Loucy (cell line): ENCODE measurements around the gene RSF1.

Experiments used
- H2AFZ ChIP-seq: fragments of 200-600 bp; sonication (generic); 2 replicates; pipeline ENCODE4 v1.6.0; 2016; ENCODE audit warnings: antibody characterized with exemption, mild to moderate bottlenecking, low read length, moderate library complexity
- H3F3A ChIP-seq: fragments of 200-600 bp; 2 replicates; pipeline ENCODE4 v1.6.0; 2016; ENCODE audit warnings: antibody characterized with exemption, low read depth, mild to moderate bottlenecking
- H3K27me3 ChIP-seq: fragments of 200-600 bp; sonication (generic); 2 replicates; pipeline ENCODE4 v1.6.1; 2014; ENCODE audit warnings: low read length, mild to moderate bottlenecking; ENCODE audit not compliant: insufficient read depth, poor library complexity, severe bottlenecking
- H3K36me3 ChIP-seq: fragments of 200-600 bp; sonication (generic); 2 replicates; pipeline ENCODE4 v1.6.1; 2016; ENCODE audit warnings: low read length; ENCODE audit not compliant: insufficient read depth
- H3K4me1 ChIP-seq: fragments of 200-600 bp; sonication (generic); 2 replicates; pipeline ENCODE4 v1.5.1; 2014; ENCODE audit warnings: low read length, mild to moderate bottlenecking; ENCODE audit not compliant: insufficient read depth, poor library complexity, severe bottlenecking
- H3K4me2 ChIP-seq: fragments of 200-600 bp; sonication (generic); 2 replicates; pipeline ENCODE4 v1.6.0; 2014; ENCODE audit warnings: antibody characterized with exemption, low read length, low read depth, mild to moderate bottlenecking; ENCODE audit not compliant: poor library complexity, severe bottlenecking
- H3K4me3 ChIP-seq: fragments of 200-600 bp; sonication (generic); 2 replicates; pipeline ENCODE4 v1.5.1; 2014; ENCODE audit warnings: low read length, mild to moderate bottlenecking, mixed read lengths; ENCODE audit not compliant: poor library complexity, severe bottlenecking
- H3K79me2 ChIP-seq: fragments of 200-600 bp; sonication (generic); 2 replicates; pipeline ENCODE4 v1.6.1; 2014; ENCODE audit warnings: low read length; ENCODE audit not compliant: insufficient read depth
- H3K9ac ChIP-seq: fragments of 200-600 bp; sonication (generic); 2 replicates; pipeline ENCODE4 v1.6.0; 2014; ENCODE audit warnings: mild to moderate bottlenecking, low read depth, low read length, moderate library complexity; ENCODE audit not compliant: poor library complexity, severe bottlenecking
- H3K9me2 ChIP-seq: fragments of 200-600 bp; sonication (generic); replicated peaks from 2 replicates; pipeline ENCODE4 v1.6.1; 2016; ENCODE audit warnings: low read depth, low read length, mixed read lengths
- H3K9me3 ChIP-seq: fragments of 200-600 bp; sonication (generic); 2 replicates; pipeline ENCODE4 v1.6.1; 2014; ENCODE audit warnings: mild to moderate bottlenecking, antibody characterized with exemption, low read length, low read depth; ENCODE audit not compliant: insufficient read depth
- H4K20me1 ChIP-seq: fragments of 200-600 bp; sonication (generic); 2 replicates; pipeline ENCODE4 v1.6.0; 2014; ENCODE audit warnings: antibody characterized with exemption, low read length, mild to moderate bottlenecking; ENCODE audit not compliant: insufficient read depth, poor library complexity, severe bottlenecking
- CTCF ChIP-seq: fragments of 200-600 bp; sonication (generic); conservative IDR thresholded peaks from 2 replicates; pipeline ENCODE4 v1.5.1; 2014; ENCODE audit warnings: mild to moderate bottlenecking, antibody characterized with exemption, low read length
- EZH2phosphoT487 ChIP-seq: fragments of 200-600 bp; IDR thresholded peaks from 2 replicates; pipeline ENCODE4 v1.6.1; 2018; ENCODE audit warnings: antibody characterized with exemption, mild to moderate bottlenecking, moderate library complexity, borderline replicate concordance

RSF1 gene

DNA sequence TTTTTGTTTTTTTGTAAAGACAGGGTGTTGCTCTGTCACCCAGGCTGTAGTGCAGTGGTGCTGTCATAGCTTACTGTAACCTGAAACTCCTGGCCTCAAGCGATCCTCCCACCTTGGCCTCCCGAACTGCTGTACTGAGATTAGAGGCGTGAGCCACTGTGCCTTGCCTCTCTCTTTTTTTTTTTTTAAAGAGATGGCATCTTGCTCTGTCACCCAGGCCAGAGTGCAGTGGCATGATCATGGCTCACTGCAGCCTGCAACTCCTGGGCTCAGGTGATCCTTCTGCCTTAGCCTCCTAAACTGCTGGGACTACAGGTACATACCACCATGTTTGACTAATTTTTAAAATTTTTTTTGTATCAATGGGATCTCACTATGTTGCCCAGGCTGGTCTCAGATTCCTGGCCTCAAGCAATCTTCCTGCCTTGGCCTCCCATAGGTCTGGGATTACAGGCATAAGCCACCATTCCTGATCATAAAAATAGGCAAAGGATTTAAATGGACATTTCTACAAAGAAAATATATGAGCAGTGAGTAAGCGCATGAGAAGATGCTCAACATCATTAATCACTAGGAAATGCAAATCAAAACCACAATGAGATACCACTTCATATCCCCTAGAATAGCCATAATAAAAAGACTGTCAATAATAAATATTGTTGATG, 165.6 kb downstream of the RSF1 start:
- Histone ChIP-seq H4K20me1 (no peaks in the 10 kb centered on the region), H3F3A (no peaks in the 10 kb centered on the region), H3K4me2 (no peak overlapping the region), H3K9me2 (no peaks in the 10 kb centered on the region), H3K9ac (no peak overlapping the region), H3K27me3 (no peaks in the 10 kb centered on the region), H3K36me3 (no peaks in the 10 kb centered on the region), H3K9me3 (no peaks in the 10 kb centered on the region), H3K79me2 (no peaks in the 10 kb centered on the region), H2AFZ (no peak overlapping the region), H3K4me1 (no peaks in the 10 kb centered on the region), H3K4me3 (no peak overlapping the region)
- TF ChIP-seq EZH2phosphoT487 (no peak), CTCF (no peak)

DNA sequence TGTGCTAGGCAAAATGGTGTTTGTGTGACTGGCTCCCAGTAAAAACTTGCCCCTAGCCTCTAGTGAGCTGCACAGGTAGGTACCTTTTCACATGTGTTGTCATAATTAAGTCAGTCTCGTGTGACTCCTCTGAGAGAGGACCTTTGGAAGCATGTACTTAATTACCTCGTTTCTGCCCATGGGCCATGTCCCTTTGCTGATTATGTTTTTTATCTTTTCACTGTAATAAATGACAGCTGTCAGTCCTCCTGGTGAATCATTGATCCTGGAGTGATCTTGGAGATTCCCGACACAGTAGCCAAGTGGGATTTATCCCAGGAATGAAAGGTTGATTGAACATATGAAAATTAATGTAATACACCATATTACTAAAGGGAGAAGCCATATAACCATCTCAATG, 170.4 kb downstream of the RSF1 start:
- Histone ChIP-seq H2AFZ (no peak overlapping the region), H3K9me2 (no peaks in the 10 kb centered on the region)
- TF ChIP-seq CTCF (no peak), EZH2phosphoT487 (no peak)

DNA sequence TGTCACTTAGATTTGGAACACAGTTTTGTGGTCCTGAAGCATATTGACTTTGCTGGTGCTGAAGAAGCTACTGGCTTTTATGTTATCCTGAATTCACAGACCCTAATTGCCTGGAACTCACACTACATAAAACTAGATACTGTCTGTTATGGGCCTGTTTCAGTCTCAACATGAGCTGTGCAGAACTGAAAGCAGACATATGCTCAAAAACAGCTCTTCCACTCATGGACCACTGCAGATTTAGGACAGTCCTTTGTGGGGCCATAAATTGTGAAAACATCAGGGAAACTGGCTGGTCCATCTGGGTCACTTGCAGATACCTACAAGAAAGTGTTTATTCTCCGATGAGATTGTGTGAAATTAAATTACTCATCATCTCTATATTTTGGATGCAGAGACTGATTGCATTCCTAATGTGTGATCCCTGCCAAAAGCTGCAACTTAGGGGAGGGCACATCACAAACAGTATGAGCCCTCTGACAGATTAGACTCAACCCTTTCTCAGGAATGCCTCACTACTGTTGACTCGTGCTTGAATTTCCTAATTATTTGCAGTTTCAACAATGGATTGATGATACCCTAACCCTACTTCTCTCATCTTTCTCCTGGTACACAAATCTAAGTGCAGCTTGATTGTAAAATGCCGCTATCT, 172.7 kb downstream of the RSF1 start:
- Histone ChIP-seq H3K79me2 (no peaks in the 10 kb centered on the region), H3F3A (no peaks in the 10 kb centered on the region), H3K9me2 (no peaks in the 10 kb centered on the region), H2AFZ (no peak overlapping the region), H3K9me3 (no peaks in the 10 kb centered on the region), H3K9ac (no peak overlapping the region), H3K4me3 (no peak overlapping the region), H3K27me3 (no peaks in the 10 kb centered on the region), H4K20me1 (no peaks in the 10 kb centered on the region), H3K4me2 (no peak overlapping the region), H3K36me3 (no peaks in the 10 kb centered on the region), H3K4me1 (peaks cover 4% of the 10 kb centered on the region)
- no peak for TF ChIP-seq EZH2phosphoT487
- TF ChIP-seq CTCF: no peak

More for the DNA sequence above, 170.4 kb downstream of the RSF1 start:
- Histone ChIP-seq H3K79me2 (no peaks in the 10 kb centered on the region), H3F3A (no peaks in the 10 kb centered on the region), H3K9ac (no peak overlapping the region), H3K27me3 (no peaks in the 10 kb centered on the region), H3K4me1 (no peaks in the 10 kb centered on the region), H3K4me2 (no peak overlapping the region), H3K9me3 (no peaks in the 10 kb centered on the region), H3K36me3 (no peaks in the 10 kb centered on the region), H4K20me1 (no peaks in the 10 kb centered on the region), H3K4me3 (no peak overlapping the region)
